Forelimb muscle (tissue), 1 donor: Measurements from ENCODE around the gene ASCC1. TPM values are rescaled to one million over a fixed set of nuclear protein-coding genes. Genes with fewer than 3 reads are reported as not detected.
"Not testable (repeated sequence)": the region's sequence is repeated elsewhere in the genome, so short reads cannot be mapped to it uniquely, and the experiment has no call there.

Experiments used
- DNase-seq: peaks from one replicate; pipeline ENCODE4 v3.0.0-alpha.2; 2013; ENCODE audit warnings: low read depth
- polyA plus RNA-seq: library from polyadenylated mRNA; unstranded; fragments of 120-200 nt; gene quantifications from one replicate; pipeline ENCODE4 v1.2.1, GENCODE V29; 2013; ENCODE audit not compliant: insufficient read length

ASCC1 gene
- polyA plus RNA-seq, 1 donor: 25.5 TPM

- DNase-seq: no peak
Observed at GRCh38 chr10:72171175-72171630, 44.9 kb downstream of the ASCC1 start.

- DNase-seq: no peak
Observed at GRCh38 chr10:72170733-72171132, 45.3 kb downstream of the ASCC1 start.

GRCh38 chr10:72170263-72170662 is 45.8 kb downstream of the ASCC1 start:
- DNase-seq: no peak

- DNase-seq: no peak
Observed at GRCh38 chr10:72167118-72167517, 49.0 kb downstream of the ASCC1 start.

- DNase-seq: no peak
Observed at GRCh38 chr10:72164617-72165016, 51.5 kb downstream of the ASCC1 start.

- no peak for DNase-seq
Observed at GRCh38 chr10:72162978-72163377, 53.1 kb downstream of the ASCC1 start.

GRCh38 chr10:72158176-72158575 is 57.9 kb downstream of the ASCC1 start:
- DNase-seq: no peak

- no peak for DNase-seq
Observed at GRCh38 chr10:72156223-72156622, 59.9 kb downstream of the ASCC1 start.

- DNase-seq: no peak
Observed at GRCh38 chr10:72152286-72152685, 63.8 kb downstream of the ASCC1 start.

GRCh38 chr10:72150746-72151478 is 65.2 kb downstream of the ASCC1 start:
- DNase-seq: not testable (repeated sequence)

GRCh38 chr10:72147324-72147584 is 68.8 kb downstream of the ASCC1 start:
- DNase-seq: not testable (repeated sequence)

- DNase-seq: no peak
Observed at GRCh38 chr10:72146559-72147323, 69.3 kb downstream of the ASCC1 start.

- no peak for DNase-seq
Observed at GRCh38 chr10:72146071-72146470, 70.0 kb downstream of the ASCC1 start.

GRCh38 chr10:72145657-72146056 is 70.4 kb downstream of the ASCC1 start:
- DNase-seq: no peak

GRCh38 chr10:72140850-72141249 is 75.2 kb downstream of the ASCC1 start:
- DNase-seq: no peak

- DNase-seq: no peak
Observed at GRCh38 chr10:72140174-72140573, 75.9 kb downstream of the ASCC1 start.

GRCh38 chr10:72137583-72137982 is 78.5 kb downstream of the ASCC1 start:
- no peak for DNase-seq

- not testable (repeated sequence) for DNase-seq
Observed at GRCh38 chr10:72136225-72136624, 79.9 kb downstream of the ASCC1 start.

- DNase-seq: no peak
Observed at GRCh38 chr10:72134785-72135767, 81.0 kb downstream of the ASCC1 start.

GRCh38 chr10:72133517-72133916 is 82.6 kb downstream of the ASCC1 start:
- DNase-seq: no peak

- DNase-seq: no peak
Observed at GRCh38 chr10:72132854-72133253, 83.2 kb downstream of the ASCC1 start.

GRCh38 chr10:72127571-72127970 is 88.5 kb downstream of the ASCC1 start:
- DNase-seq: no peak
